Left ventricle myocardium inferior (tissue), 1 donor: Measurements from ENCODE around the gene GABARAPL1. TPM values are rescaled to one million over a fixed set of nuclear protein-coding genes. Genes with fewer than 3 reads are reported as not detected.
A peak's percentile ranks its signal among the peaks of the same experiment; 100 is the strongest.
"Not testable (repeated sequence)": the region's sequence is repeated elsewhere in the genome, so short reads cannot be mapped to it uniquely, and the experiment has no call there.

Source experiments
- DNase-seq: peaks from one replicate; pipeline ENCODE4 v3.0.0-alpha.2; 2020
- H3K27ac ChIP-seq: fragments of 200-600 bp; replicated peaks from 2 replicates; pipeline ENCODE4 v1.8.0; 2021
- H3K27me3 ChIP-seq: fragments of 200-600 bp; 2 replicates; pipeline ENCODE4 v1.8.0; 2021; ENCODE audit warnings: low read depth
- H3K36me3 ChIP-seq: fragments of 200-600 bp; 2 replicates; pipeline ENCODE4 v1.8.0; 2021
- H3K4me1 ChIP-seq: fragments of 200-600 bp; 2 replicates; pipeline ENCODE4 v1.8.0; 2021
- H3K4me3 ChIP-seq: fragments of 200-600 bp; 2 replicates; pipeline ENCODE4 v1.8.0; 2021; ENCODE audit warnings: mild to moderate bottlenecking, moderate library complexity
- H3K9me3 ChIP-seq: fragments of 200-600 bp; replicated peaks from 2 replicates; pipeline ENCODE4 v1.8.0; 2021
- intact Hi-C: fragments of 100-400 bp; cut with micrococcal nuclease; formaldehyde crosslinking; loops from one replicate; pipeline ENCODE4 v1.11.0; 2022
- total RNA-seq: library from RNA; stranded (reverse); fragmentation: NEBNext Ultra II Directional; extraction: Animal tissue kit (Norgen Biotek cat#: 25700); gene quantifications from one replicate; pipeline ENCODE4 v1.2.1, GENCODE V29; 2021
- TF ChIP-seq, protein P1 (sequence below): fragments of 200-600 bp; IDR thresholded peaks from 2 replicates; pipeline ENCODE4 v1.8.0; 2021; ENCODE audit warnings: antibody characterized with exemption, mild to moderate bottlenecking, borderline replicate concordance
- donor health status: DM: no; HTN: yes; CAD: no; lungs with severe emphysema.

Gene GABARAPL1
- total RNA-seq, 1 donor from 2014 or later: 360 TPM

DNA sequence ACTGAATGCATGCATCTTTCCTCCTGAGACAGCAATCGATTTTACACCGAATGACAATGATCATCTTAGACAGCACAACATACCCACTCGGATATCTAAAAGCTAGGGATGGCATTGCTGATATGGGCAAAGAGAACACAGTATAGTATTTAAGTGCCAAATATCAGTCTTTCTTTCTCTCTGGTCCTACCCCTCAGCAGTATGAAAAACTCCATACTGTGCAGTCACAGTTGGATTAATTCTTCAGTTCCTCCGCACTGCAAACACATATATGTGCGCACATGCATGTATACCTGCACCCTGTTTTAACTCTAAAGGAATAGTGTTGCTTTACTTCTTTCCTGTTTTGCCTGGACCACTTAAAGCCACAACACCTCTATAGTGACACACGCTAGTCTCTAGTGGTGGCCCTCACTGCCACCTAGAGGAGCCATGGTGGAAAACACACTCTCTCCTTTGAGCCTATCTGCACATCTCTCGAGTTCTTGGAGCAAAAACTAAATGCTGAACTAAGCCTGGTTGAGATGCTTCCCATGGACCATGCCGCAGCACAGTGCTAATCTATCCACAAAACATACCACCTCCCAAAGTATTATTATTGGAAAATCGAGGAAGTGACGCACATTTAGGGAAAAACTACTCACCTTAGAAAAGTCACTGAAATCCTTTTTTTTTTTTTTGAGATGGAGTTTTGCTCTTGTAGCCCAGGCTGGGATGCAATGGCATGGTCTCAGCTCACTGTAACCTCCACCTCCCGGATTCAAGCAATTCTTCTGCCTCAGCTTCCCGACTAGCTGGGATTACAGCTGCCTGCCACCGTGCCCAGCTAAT, 21.9 kb upstream of the GABARAPL1 start:
- DNase-seq: peak; percentile 34
- intact Hi-C loops: loop anchor here (2.0 kb wide), 1 partner anchor 38 kb away; no protein-coding TSS in a partner anchor
- Histone ChIP-seq H3K36me3 (no peaks in the 10 kb centered on the region), H3K4me1 (peaks cover 13% of the 10 kb centered on the region), H3K27me3 (peaks cover 2% of the 10 kb centered on the region), H3K27ac (no peak overlapping the region), H3K4me3 (no peak overlapping the region), H3K9me3 (no peaks in the 10 kb centered on the region)
- TF ChIP-seq, protein P1, sequence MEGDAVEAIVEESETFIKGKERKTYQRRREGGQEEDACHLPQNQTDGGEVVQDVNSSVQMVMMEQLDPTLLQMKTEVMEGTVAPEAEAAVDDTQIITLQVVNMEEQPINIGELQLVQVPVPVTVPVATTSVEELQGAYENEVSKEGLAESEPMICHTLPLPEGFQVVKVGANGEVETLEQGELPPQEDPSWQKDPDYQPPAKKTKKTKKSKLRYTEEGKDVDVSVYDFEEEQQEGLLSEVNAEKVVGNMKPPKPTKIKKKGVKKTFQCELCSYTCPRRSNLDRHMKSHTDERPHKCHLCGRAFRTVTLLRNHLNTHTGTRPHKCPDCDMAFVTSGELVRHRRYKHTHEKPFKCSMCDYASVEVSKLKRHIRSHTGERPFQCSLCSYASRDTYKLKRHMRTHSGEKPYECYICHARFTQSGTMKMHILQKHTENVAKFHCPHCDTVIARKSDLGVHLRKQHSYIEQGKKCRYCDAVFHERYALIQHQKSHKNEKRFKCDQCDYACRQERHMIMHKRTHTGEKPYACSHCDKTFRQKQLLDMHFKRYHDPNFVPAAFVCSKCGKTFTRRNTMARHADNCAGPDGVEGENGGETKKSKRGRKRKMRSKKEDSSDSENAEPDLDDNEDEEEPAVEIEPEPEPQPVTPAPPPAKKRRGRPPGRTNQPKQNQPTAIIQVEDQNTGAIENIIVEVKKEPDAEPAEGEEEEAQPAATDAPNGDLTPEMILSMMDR: peak; percentile 82

DNA sequence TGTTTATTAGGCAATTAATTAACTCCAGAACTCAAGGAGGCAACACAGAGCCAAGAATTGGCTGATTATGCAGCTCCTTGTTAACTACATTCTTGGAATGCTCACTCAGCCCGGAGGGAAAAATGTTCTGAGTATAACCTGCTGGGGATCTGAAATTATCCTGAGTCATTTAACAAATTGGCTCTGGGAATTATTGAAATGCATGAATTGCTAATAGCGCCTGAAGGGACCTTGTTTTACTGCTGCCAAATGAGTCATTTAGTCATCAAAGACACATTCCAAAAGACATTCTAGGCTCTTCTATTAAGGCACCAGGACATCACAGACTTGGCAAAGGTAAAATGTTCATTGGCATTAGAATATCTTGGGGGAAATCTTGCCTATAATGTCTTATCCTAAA, 20.8 kb upstream of the GABARAPL1 start:
- Histone ChIP-seq H3K27me3 (no peaks in the 10 kb centered on the region), H3K4me1 (peaks cover 13% of the 10 kb centered on the region), H3K9me3 (no peaks in the 10 kb centered on the region), H3K27ac (no peak overlapping the region), H3K4me3 (no peak overlapping the region), H3K36me3 (no peaks in the 10 kb centered on the region)
- TF ChIP-seq, protein P1: no peak
- no peak for DNase-seq
- intact Hi-C loops: loop anchor here (2.0 kb wide), 1 partner anchor 39 kb away; no protein-coding TSS in a partner anchor

DNA sequence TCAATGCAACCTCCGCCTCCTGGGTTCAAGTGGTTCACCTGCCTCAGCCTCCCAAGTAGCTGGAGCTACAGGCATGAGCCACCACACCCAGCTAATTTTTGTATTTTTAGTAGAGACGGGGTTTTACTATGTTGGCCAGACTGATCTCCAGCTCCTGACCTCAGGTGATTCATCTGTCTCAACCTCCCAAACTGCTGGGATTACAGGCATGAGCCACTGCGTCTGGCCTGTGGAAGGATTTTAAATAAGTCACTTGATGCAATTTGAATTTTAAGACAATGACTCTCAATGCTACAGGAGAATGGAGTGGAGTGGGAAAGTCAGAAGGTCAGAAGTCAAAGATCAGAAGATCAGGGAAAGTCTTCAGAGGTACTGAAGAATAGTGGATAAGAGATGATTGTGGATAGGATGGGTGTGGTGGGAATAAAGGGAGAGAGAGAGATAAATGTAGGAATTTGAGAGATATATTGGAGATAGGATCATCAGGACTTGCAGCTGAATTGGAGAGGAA, 18.5 kb upstream of the GABARAPL1 start:
- no peaks in the 10 kb centered on the region for H3K27me3 ChIP-seq
- intact Hi-C loops: no loop called here
- no peak overlapping the region for H3K4me3 ChIP-seq
- peaks cover 13% of the 10 kb centered on the region for H3K4me1 ChIP-seq
- no peak for DNase-seq
- H3K27ac ChIP-seq: no peak overlapping the region
- H3K9me3 ChIP-seq: no peaks in the 10 kb centered on the region
- H3K36me3 ChIP-seq: no peaks in the 10 kb centered on the region
- TF ChIP-seq, protein P1: no peak

DNA sequence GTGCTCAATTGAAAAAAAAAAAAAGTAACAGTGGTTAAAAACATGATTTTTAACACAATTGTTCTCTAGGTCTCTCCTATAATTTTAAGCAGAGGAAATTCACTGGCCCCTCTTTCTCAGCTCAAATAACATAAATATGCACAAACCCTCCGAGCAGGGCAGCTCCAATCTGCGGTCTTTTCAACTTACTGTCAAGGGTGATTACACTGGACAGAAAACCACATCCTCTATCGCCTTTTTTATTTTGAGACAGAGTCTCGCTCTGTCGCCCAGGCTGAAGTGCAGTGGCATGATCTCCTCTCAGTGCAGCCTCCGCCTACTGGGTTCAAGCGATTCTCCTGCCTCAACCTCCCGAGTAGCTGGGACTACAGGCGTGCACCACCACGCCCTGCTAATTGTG, 16.5 kb upstream of the GABARAPL1 start:
- H3K27ac ChIP-seq: no peak overlapping the region
- no peaks in the 10 kb centered on the region for H3K36me3 ChIP-seq
- TF ChIP-seq, protein P1: no peak
- H3K4me3 ChIP-seq: no peak overlapping the region
- no peaks in the 10 kb centered on the region for H3K9me3 ChIP-seq
- no peaks in the 10 kb centered on the region for H3K27me3 ChIP-seq
- H3K4me1 ChIP-seq: no peaks in the 10 kb centered on the region
- no peak for DNase-seq
- intact Hi-C loops: no loop called here

DNA sequence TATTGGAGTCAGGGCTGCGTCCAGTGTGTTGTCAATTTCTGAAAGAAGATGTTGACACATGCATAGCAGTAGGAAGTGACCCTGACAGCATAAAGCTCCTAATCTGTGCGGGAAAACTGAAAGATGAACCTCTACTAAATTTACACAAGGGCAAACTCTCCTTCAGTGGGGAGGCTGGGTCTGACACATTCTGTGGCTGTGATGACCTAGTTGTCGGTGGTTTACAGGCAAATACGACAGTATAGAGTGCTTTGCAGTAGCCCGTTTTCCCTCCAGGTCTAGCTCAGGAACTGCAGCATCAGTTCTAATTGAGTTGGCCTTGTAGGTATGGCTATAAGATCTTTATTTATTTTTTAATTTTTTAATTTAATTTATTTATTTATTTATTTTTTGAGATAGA, 14.8 kb upstream of the GABARAPL1 start:
- no peak overlapping the region for H3K4me3 ChIP-seq
- H3K27me3 ChIP-seq: no peaks in the 10 kb centered on the region
- no peaks in the 10 kb centered on the region for H3K9me3 ChIP-seq
- intact Hi-C loops: no loop called here
- H3K4me1 ChIP-seq: no peaks in the 10 kb centered on the region
- H3K36me3 ChIP-seq: no peaks in the 10 kb centered on the region
- no peak overlapping the region for H3K27ac ChIP-seq
- no peak for DNase-seq
- TF ChIP-seq, protein P1: no peak

DNA sequence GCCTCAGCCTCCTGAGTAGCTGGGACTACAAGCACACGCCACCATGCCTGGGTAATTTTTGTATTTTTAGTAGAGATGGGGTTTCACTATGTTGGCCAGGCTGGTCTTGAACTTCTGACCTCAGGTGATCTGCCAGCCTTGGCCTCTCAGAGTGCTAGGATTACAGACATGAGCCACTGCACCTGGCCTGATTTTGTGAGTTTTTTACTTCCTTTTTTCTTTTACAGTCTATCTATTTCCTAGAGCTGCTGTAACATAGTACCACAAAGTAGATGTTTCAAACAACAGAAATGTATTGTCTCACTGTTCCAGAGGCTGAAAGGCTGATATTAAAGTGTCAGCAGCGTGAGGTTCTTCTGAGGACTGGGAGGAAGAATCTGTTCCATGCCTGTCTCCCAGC, 8.2 kb upstream of the GABARAPL1 start:
- H3K27ac ChIP-seq, H3K4me1 ChIP-seq, H3K4me3 ChIP-seq, H3K9me3 ChIP-seq, intact Hi-C loops, H3K27me3 ChIP-seq, H3K36me3 ChIP-seq, DNase-seq: not testable (repeated sequence)
